ENCODE measurements around the gene NOP53. TPM values are rescaled to one million over a fixed set of nuclear protein-coding genes. Genes with fewer than 3 reads are reported as not detected.
"Not testable (repeated sequence)": the region's sequence is repeated elsewhere in the genome, so short reads cannot be mapped to it uniquely, and the experiment has no call there.

NOP53 gene
- 218 TPM for total RNA-seq

- peak; percentile 64 for ATAC-seq
Measured at GRCh38 chr19:47745010-47745901, at the start of gene NOP53. Gene NOP53, plus strand, starts transcription at chr19:47745546. Its CDS starts 14 bp downstream, at chr19:47745560.

- ATAC-seq = no peak
Measured at GRCh38 chr19:47696635-47697034, 48.7 kb upstream of the NOP53 start.

- ATAC-seq = peak; percentile 85
Measured at GRCh38 chr19:47697863-47698609, 47.3 kb upstream of the NOP53 start.

- ATAC-seq = no peak
Measured at GRCh38 chr19:47698631-47699359, 46.6 kb upstream of the NOP53 start.

DNA sequence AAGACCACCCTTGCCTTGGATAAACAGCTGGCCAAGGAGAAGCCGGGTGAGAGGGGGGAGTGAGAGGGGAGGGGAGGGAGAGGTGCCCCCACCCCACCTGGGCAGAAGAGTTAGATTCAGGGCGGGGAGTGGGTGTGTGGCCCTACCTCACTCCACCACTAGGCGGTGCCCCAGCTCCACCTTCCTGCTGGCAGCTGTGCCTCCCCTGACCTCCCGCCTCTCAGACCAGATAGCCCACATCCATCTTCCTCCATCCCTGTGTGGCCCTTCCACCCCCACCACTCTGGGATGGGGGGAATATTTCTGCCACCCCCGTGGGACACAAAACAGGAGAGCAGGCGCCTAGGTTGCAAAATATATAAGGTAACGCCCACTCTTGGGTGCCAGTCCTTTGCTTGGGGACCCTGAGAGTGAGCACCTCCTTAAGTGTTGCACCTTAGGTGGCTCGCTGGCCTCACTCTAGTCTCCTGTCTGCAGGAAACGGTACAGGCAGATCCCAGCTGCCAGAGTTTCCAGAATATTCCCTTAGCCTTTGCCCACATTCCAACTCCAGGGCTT is 45.9 kb upstream of the NOP53 start:
- ATAC-seq = peak; percentile 50

DNA sequence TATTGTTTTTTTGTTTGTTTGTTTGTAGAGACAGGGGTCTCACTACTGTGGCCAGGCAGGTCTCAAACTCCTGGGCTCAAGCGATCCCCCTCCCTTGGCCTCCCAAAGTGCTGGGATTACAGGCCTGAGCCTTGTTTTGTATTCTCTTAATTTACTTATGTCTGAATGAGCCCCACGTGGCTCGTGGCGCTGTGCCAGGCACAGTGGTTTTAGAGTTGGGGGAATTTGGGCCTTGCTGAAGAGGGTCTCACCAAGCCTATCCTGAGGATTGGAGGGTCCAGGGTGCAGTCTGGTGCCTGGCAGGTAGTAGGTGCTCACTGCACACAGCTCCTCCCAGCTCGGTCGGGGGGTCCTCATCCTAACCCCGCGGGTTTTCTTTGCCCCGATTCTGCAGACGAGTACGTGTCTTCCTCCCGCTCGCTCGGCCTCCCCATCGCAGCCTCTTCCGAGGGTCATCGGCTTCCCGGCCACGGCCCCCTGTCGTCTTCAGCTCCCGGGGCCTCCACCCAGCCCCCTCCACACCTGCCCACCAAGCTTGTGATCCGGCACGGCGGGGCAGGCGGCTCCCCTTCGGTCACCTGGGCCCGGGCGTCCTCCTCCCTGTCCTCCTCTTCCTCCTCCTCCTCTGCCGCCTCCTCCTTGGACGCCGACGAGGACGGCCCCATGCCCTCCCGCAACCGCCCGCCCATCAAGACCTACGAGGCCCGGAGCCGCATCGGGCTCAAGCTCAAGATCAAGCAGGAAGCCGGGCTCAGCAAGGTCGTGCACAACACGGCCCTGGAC is 44.2 kb upstream of the NOP53 start:
- no peak for ATAC-seq

- no peak for ATAC-seq
Measured at GRCh38 chr19:47701717-47702552, 43.4 kb upstream of the NOP53 start.

- no peak for ATAC-seq
Measured at GRCh38 chr19:47702671-47703070, 42.7 kb upstream of the NOP53 start.

DNA sequence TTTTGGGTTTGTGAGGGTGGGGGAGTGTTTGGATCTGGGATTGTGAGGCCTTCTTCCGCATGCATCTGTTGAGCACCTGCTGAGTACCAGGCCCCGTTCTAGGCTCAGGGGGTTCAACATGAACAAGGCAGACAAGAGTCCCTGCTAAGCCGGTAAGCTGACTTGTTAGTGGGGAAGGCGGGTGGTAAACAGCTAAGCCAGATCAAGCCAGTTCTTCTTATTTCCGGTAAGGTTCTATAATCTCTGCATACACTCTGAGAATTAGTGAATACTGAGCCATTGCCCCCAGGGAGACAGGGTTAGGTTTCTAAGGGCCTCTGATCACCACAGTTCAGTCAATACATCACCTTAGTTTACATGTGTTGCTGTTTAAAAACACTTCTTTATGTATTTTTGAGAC is 42.0 kb upstream of the NOP53 start:
- ATAC-seq = no peak

DNA sequence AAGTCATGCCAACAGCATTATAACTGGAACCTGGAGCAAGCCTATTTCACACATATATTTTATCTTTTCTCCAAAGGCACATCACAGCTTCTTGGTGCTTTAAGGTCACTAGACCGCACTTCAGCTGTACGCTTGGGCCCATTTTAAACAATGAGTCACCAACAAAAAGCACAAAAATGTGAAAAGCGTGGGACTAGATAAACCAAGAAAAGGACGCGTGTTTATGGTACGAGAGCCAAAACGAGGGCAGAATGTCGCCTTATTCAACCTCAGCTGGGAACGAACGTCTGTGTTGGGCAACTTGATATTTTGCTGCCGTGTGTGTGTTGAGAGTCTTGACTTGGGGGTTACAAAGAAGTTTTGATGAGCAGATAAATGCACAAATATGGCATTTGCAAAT is 41.3 kb upstream of the NOP53 start:
- ATAC-seq = no peak

DNA sequence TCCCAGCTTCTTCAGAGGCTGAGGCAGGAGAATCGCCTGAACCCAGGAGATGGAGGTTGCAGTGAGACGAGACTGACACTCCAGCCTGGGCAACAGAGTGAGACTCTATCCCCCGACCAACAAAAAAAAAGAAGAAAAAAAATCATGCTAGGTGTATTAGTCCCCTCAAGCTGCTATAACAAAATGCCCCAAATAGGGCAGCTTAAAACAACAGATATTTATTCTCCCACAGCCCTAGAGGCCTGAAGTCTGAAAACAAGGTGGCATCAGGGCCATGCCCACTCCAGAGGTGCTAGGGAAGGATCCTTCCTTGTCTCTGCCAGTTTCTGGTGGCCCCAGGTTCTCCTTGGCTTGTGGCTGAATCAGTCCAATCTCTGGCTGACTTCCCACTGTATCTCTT is 40.7 kb upstream of the NOP53 start:
- ATAC-seq = no peak

GRCh38 chr19:47707135-47707925 is 38.0 kb upstream of the NOP53 start:
- ATAC-seq = peak; percentile 78

GRCh38 chr19:47711652-47712242 is 33.6 kb upstream of the NOP53 start:
- ATAC-seq = no peak

DNA sequence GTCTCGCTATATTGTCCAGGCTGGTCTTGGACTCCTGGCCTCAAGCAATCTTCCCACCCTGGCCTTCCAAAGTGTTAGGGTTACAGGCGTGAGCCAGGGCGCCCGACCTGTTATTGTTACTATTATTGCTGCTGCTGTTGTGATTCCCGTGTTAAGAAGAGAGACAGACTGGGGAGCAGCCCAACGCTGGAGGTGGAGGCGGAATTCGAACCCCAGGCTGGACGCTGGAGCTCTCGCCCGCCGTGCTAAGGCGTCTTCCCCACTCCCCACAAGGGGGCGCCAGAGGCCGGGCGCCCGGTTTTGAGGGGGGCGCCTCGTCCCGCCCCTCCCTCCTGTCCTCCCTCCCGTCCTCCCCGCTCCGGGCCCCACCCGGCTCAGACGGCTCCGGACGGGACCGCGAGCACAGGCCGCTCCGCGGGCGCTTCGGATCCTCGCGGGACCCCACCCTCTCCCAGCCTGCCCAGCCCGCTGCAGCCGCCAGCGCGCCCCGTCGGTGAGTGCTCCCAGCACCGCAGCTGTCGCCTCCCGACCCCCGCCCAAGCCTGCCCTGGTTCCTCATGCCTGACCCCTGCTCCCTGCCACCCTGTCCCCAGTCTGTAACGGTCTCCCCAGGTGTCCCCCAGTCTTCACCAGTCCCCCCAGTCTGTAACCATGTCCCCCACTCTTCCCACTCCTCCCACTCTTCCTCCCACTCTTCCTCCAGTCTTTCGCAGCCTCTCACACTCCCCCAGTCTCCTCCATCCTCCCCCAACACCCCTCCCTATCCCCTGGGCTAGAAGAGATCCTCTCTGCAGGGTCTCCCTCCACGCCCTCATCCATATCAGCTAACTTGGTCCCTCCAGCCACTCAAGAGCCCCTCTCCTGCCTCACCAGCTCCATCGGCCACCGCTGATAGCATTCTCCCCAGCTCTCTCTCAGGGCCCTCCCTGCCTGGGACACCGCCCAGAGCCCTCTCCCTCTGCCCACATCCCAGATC is 32.0 kb upstream of the NOP53 start, which contains the start of gene EHD2:
TSS of gene EHD2 (plus strand) at position 377 of the 976 bp plus-strand sequence. CDS start 3,191 bp downstream, outside the sequence.
- peak; percentile 87 for ATAC-seq

- no peak for ATAC-seq
Measured at GRCh38 chr19:47714339-47714738, 31.0 kb upstream of the NOP53 start.

DNA sequence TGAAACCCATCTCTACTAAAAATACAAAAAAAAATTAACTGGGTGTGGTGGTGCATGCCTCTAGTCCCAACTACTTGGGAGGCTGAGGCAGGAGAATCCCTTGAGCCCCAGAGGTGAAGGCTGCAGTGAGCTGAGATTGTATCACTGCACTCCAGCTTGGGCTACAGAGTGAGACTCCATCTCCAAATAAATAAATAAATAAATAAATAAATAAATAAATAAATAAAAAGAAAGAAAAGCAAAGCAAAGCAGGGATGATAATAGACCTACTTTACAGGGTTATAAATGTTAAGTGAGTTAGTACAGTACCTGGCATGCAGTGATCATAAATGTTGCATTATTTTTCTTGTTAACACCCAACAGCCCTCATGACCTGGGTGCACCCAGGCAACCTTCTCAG is 30.5 kb upstream of the NOP53 start:
- not testable (repeated sequence) for ATAC-seq

GRCh38 chr19:47716270-47716937 is 28.9 kb upstream of the NOP53 start:
- no peak for ATAC-seq

Measured in esophagus mucosa (tissue), 1 donor.